Measurements from ENCODE around the gene SPINT3.
"Not testable (repeated sequence)": the region's sequence is repeated elsewhere in the genome, so short reads cannot be mapped to it uniquely, and the experiment has no call there.

The SPINT3 gene

GRCh38 chr20:45501600-45501999, 13.8 kb downstream of the SPINT3 start:
- DNase-seq: no peak

GRCh38 chr20:45500022-45500421, 15.4 kb downstream of the SPINT3 start:
- no peak for DNase-seq

DNA sequence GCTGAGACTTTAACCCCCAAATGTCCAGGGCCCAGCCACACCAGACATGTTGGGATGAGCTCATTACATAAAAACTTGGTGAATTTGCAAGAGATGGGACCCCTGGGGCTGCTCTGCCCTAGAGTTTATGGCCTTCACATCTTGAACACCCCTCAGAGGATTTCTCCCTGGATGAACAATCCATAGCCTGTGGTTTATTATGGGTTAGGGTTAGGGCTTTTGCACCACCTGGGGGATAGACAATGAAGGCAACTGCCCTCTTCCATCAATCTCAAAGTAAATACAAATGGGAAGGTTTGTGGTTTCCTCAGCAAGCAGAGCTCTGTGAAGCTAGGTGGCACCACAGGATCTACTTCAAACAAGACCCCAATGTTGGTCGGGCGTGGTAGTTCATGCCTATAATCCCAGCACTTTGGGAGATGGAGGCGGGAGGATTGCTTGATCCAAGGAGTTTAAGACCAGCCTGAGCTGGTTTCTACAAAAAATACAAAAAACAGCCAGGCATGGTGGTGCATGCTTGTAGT, 17.4 kb downstream of the SPINT3 start:
- DNase-seq: no peak

- no peak for DNase-seq
These were observed 19.3 kb downstream of the SPINT3 start for GRCh38 chr20:45496166-45496565.

GRCh38 chr20:45495501-45495941, 19.9 kb downstream of the SPINT3 start:
- peak in 1 of 2 donors; percentile 2 for DNase-seq

- no peak for DNase-seq
These were observed 26.3 kb downstream of the SPINT3 start for GRCh38 chr20:45489083-45489531.

GRCh38 chr20:45487231-45487635, 28.2 kb downstream of the SPINT3 start:
- no peak for DNase-seq

- DNase-seq: no peak
These were observed 30.0 kb downstream of the SPINT3 start for GRCh38 chr20:45485388-45485787.

DNA sequence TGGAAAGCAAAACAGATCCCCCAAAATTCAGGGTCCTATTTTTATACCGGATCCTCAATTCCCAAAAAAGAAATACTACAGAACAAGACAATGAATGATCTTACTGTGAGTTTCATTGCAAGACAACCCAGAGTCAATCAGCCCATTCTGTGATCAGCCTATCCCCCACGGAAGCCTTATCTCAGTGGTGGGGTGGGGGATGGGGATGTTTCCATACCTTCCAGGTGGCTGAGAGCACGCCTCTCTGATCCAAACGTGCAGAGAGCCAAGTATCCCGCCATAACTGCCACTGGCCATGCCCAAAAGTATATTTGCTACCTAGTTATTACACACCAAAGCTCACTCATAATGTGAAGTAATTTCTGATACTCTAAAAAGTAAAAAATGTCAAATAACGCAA, 30.7 kb downstream of the SPINT3 start:
- no peak for DNase-seq

DNA sequence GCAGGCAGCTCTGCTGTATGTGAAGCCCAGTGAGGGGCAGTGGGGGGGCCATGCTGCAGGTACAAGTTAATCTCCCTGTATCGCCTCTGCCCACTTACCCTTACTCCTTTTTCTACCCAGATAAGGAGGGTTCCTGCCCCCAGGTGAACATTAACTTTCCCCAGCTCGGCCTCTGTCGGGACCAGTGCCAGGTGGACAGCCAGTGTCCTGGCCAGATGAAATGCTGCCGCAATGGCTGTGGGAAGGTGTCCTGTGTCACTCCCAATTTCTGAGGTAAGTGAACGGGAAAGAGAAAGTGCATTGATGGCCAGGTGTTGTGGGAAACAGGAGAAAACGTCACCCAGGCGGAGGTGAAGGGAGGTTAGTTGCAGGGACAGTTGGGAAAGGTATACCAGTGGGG, 35.6 kb downstream of the SPINT3 start:
- DNase-seq: no peak

DNA sequence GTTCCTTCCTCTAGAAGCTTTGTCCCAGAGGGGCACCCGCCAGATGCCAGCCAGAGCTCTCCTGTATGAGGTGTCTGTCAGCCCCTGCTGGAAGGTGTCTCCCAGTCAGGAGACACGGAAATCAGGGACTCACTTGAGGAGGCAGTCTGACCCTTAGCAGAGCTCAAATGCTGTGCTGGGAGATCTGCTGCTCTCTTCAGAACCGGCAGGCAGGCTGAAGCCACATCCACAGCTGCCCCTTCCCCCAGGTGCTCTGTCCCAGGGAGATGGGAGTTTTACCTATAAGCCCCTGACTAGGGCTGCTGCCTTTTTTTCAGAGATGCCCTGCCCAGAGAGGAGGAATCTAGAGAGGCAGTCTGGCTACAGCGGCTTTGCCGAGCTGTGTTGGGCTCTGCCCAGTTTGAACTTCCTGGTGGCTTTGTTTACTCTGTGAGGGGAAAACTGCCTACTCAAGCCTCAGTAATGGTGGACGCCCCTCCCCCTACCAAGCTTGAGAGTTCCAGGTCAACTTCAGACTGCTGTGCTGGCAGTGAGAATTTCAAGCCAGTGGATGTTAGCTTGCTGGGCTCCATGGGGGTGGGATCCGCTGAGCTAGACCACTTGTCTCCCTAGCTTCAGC, 37.8 kb downstream of the SPINT3 start:
- DNase-seq: not testable (repeated sequence)

DNA sequence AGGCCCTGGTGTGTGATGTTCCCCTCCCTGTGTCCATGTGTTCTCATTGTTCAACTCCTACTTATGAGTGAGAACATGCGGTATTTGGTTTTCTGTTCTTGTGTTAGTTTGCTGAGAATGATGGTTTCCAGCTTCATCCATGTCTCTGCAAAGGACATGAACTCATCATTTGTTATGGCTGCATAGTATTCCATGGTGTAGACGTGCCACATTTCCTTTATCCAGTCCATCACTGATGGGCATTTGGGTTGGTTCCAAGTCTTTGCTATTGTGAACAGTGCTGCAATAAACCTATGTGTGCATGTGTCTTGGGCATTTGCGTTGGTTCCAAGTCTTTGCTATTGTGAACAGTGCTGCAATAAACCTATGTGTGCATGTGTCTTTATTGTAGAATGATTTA, 43.1 kb downstream of the SPINT3 start:
- not testable (repeated sequence) for DNase-seq

- DNase-seq: no peak
These were observed 44.5 kb downstream of the SPINT3 start for GRCh38 chr20:45470937-45471336.

DNA sequence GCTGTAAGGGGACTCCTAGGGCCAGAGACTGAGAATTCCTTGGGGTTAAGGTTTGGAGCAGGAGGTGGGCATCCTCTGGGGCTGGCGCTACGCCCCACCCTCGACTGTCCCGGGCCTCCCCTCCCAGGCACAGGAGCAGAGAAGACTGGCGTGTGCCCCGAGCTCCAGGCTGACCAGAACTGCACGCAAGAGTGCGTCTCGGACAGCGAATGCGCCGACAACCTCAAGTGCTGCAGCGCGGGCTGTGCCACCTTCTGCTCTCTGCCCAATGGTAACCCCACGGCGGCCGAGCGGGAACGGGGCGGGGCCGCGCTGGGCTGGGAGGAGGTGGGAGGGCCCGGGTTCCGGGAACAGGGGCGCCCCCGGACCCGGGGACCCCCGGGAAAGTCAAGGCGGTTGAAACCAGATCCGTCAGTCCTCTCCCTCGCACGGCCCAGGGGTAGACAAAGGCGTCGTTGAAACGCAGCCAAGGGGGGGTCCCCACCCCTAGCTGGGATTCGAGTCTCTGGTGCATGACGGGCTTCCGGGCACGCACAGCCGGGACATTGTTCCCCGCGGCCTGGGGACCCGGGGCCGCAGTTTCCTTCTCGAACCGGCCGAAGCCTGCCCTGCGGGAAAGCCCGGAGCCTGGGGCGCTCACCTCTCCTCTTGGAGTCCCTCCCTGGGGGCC, 45.0 kb downstream of the SPINT3 start:
- no peak for DNase-seq

DNA sequence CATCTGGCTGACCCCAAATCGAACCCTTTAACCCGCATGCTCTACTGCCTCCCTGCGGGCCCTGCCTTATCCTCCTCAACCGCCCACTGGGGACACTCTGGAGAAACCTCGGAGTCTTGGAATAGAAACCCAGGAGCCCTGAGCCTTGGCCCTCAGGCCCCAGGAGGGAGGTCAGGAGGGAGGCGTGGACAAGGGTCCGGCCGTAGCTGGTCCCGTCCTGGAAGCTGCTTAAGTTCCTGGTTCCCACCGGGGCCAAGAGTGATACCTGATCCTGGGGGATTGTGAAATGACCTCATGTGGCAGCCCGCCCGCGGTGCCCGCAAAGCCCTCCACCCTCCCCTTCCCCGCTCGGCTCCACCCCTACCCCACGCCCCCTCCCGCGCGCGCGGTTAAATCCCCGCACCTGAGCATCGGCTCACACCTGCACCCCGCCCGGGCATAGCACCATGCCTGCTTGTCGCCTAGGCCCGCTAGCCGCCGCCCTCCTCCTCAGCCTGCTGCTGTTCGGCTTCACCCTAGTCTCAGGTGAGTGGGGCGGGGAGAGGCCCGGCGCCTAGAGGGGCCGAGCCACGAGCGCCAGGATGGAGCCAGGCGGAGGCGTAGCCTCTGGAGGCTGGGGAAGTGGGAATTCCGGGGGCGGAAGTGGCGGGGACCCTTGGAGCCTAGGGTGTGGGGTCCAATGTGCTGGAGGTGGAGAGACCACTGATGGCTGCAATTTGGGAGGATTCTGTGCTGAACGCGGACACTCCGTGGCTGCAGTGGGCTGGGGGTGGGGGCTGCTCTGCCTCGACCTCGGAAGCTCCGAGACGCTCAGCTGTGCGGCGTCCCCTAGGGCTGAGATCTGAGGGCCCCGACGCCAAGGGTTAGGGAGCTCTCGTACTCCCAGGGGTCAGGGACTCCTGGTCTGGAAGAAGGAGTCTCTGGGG, 45.8 kb downstream of the SPINT3 start, which contains the start of gene WFDC2:
Gene WFDC2, plus strand, starts transcription at position 418 of the 926 bp plus-strand sequence. Its CDS starts 29 bp downstream, at position 447.
- no peak for DNase-seq

- no peak for DNase-seq
These were observed 47.6 kb downstream of the SPINT3 start for GRCh38 chr20:45467861-45468260.

- DNase-seq: no peak
These were observed 48.2 kb downstream of the SPINT3 start for GRCh38 chr20:45467172-45467571.

GRCh38 chr20:45465491-45466266, 49.7 kb downstream of the SPINT3 start:
- DNase-seq: no peak

- DNase-seq: no peak
These were observed 51.7 kb downstream of the SPINT3 start for GRCh38 chr20:45463709-45464108.

GRCh38 chr20:45462711-45463509, 52.5 kb downstream of the SPINT3 start:
- no peak for DNase-seq
